ENCODE measurements around the gene CNGA4. TPM values are rescaled to one million over a fixed set of nuclear protein-coding genes. Genes with fewer than 3 reads are reported as not detected.
"Not testable (repeated sequence)": the region's sequence is repeated elsewhere in the genome, so short reads cannot be mapped to it uniquely, and the experiment has no call there.

CNGA4 gene
- total RNA-seq, 1 donor from 2014 or later, result 0.20 TPM

DNA sequence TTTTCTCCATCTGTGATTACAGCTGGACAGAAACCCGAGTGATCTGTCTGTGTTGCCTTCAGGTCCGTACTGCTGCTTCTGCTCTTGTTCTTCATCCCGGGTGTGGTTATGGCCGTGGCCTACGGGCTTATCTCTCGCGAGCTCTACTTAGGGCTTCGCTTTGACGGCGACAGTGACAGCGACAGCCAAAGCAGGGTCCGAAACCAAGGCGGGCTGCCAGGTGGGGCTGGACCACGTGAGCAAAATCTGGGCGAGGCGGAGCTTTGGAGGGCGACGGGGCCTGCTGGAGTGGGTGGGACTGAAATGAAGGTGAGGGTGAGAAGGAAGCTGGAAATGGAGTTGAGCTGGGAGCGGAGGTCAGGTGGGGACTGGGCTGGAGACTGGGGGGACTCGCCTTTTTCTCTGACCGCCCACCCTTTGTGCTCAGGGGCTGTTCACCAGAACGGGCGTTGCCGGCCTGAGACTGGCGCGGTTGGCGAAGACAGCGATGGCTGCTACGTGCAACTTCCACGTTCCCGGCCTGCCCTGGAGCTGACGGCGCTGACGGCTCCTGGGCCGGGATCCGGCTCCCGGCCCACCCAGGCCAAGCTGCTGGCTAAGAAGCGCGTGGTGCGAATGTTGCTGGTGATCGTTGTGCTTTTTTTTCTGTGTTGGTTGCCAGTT lies 31.8 kb downstream of the CNGA4 start:
- Mint-ChIP-seq H3K4me1 (no peaks in the 10 kb centered on the region), H3K9me3 (no peaks in the 10 kb centered on the region), H3K27me3 (peaks cover 40% of the 10 kb centered on the region), H3K27ac (no peak overlapping the region), H3K4me3 (no peak overlapping the region), H3K36me3 (ENCODE audit: low read depth) (no peaks in the 10 kb centered on the region)
- no peak for TF ChIP-seq CTCF (IDR thresholded peaks at IDR 0.05)
- CTCF ChIA-PET, result no interaction called here
- DNase-seq, result no peak
- POLR2A ChIA-PET, result no interaction called here
- no peak for ATAC-seq (ENCODE audit: low read depth)
- intact Hi-C loops (cut with micrococcal nuclease), result no loop called here

GRCh38 chr11:6271598-6271997 lies 32.7 kb downstream of the CNGA4 start:
- ATAC-seq (ENCODE audit: low read depth) (no peak), DNase-seq (no peak)
- Mint-ChIP-seq H3K9me3 (peaks cover 4% of the 10 kb centered on the region), H3K36me3 (ENCODE audit: low read depth) (no peaks in the 10 kb centered on the region), H3K27me3 (peaks cover 45% of the 10 kb centered on the region), H3K4me3 (no peak overlapping the region), H3K4me1 (no peaks in the 10 kb centered on the region), H3K27ac (no peak overlapping the region)
- intact Hi-C loops (cut with micrococcal nuclease), result no loop called here
- no peak for TF ChIP-seq CTCF (IDR thresholded peaks at IDR 0.05)
- ChIA-PET POLR2A (no interaction called here), CTCF (no interaction called here)

DNA sequence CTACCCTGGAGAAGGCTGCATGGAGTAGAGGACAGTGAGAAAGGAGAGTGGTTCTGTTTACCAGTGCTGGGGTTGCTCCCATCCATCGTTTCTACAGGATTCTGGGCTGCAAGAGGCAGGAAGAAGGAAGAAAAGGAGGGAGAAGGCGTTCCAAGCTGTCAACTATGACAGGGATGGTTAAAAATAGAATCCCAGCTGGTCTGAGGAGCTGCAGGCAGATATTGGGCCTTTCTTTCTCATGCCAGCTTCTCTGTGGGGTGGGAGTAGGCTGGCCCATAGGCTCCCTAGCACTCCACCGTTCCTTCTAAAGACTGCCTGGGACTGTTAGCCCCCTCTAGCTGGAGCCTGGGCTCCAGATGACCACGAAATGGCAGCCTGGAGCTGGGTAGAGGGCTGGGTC lies 34.3 kb downstream of the CNGA4 start:
- Mint-ChIP-seq H3K27ac (no peak overlapping the region), H3K4me3 (no peak overlapping the region), H3K4me1 (no peaks in the 10 kb centered on the region), H3K27me3 (peaks cover 46% of the 10 kb centered on the region), H3K9me3 (peaks cover 5% of the 10 kb centered on the region), H3K36me3 (ENCODE audit: low read depth) (no peaks in the 10 kb centered on the region)
- DNase-seq (no peak), ATAC-seq (ENCODE audit: low read depth) (no peak)
- ChIA-PET POLR2A (no interaction called here), CTCF (no interaction called here)
- intact Hi-C loops (cut with micrococcal nuclease), result no loop called here
- TF ChIP-seq CTCF (IDR thresholded peaks at IDR 0.05), result no peak

DNA sequence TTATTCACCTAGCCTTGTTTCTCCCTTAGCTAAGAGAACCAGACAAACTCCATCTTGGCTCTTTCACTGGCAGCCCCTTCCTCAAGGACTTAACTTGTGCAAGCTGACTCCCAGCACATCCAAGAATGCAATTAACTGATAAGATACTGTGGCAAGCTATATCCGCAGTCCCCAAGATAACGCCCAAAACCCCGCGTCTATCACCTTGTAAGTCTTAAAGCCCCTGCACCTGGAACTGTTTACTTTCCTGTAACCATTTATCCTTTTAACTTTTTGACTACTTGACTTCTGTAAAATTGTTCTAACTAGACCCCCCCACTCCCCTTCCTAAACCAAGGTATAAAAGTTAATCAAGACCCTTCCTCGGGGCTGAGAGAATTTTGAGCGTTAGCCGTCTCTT lies 41.9 kb downstream of the CNGA4 start:
- H3K9me3 Mint-ChIP-seq; POLR2A ChIA-PET; intact Hi-C loops (cut with micrococcal nuclease); H3K4me1 Mint-ChIP-seq; H3K4me3 Mint-ChIP-seq; H3K36me3 Mint-ChIP-seq (ENCODE audit: low read depth); CTCF ChIA-PET; DNase-seq; H3K27ac Mint-ChIP-seq; ATAC-seq (ENCODE audit: low read depth): not testable (repeated sequence)
- H3K27me3 Mint-ChIP-seq, result peaks cover 29% of the 10 kb centered on the region

GRCh38 chr11:6283453-6284023 lies 44.6 kb downstream of the CNGA4 start:
- intact Hi-C loops (cut with micrococcal nuclease), result no loop called here
- H3K27ac Mint-ChIP-seq, result no peak overlapping the region
- H3K4me3 Mint-ChIP-seq, result no peak overlapping the region

More at GRCh38 chr11:6283453-6284023, 44.6 kb downstream of the CNGA4 start:
- no peaks in the 10 kb centered on the region for H3K9me3 Mint-ChIP-seq
- no peaks in the 10 kb centered on the region for H3K36me3 Mint-ChIP-seq (ENCODE audit: low read depth)
- TF ChIP-seq CTCF (IDR thresholded peaks at IDR 0.05), result no peak
- ChIA-PET POLR2A (no interaction called here), CTCF (no interaction called here)
- H3K4me1 Mint-ChIP-seq, result no peaks in the 10 kb centered on the region
- H3K27me3 Mint-ChIP-seq, result peaks cover 25% of the 10 kb centered on the region
- DNase-seq (no peak), ATAC-seq (ENCODE audit: low read depth) (no peak)

Data from activated B cell treated with CpG ODN at 0.5 μM for 24 hours (primary cell).